Cardiac fibroblast (primary cell): ENCODE results near the gene MEIOSIN.

Source experiments
- DNase-seq, 2 donors: peaks; one replicate each; pipeline versions ENCODE4 v3.0.0 to v3.0.0-alpha.2; 2010; ENCODE audit warnings: low read depth in 2 of 2
- H3K4me3 ChIP-seq, 2 donors: replicated peaks in 1 of 2; 1 replicate in 1 of 2; 2 replicates in 1 of 2; pipeline ENCODE4 v1.5.1; 2011; ENCODE audit warnings: low read depth in 2 of 2, low read length in 2 of 2, mild to moderate bottlenecking in 2 of 2, moderate library complexity in 1 of 2
- TF ChIP-seq, protein P1 (sequence below): IDR thresholded peaks from one replicate; pipeline ENCODE4 v1.5.1; 2011; ENCODE audit warnings: low read depth, mild to moderate bottlenecking, low read length, inconsistent platforms

The MEIOSIN gene

GRCh38 chr19:45804959-45805230, 71.7 kb downstream of the MEIOSIN start:
- TF ChIP-seq, protein P1, sequence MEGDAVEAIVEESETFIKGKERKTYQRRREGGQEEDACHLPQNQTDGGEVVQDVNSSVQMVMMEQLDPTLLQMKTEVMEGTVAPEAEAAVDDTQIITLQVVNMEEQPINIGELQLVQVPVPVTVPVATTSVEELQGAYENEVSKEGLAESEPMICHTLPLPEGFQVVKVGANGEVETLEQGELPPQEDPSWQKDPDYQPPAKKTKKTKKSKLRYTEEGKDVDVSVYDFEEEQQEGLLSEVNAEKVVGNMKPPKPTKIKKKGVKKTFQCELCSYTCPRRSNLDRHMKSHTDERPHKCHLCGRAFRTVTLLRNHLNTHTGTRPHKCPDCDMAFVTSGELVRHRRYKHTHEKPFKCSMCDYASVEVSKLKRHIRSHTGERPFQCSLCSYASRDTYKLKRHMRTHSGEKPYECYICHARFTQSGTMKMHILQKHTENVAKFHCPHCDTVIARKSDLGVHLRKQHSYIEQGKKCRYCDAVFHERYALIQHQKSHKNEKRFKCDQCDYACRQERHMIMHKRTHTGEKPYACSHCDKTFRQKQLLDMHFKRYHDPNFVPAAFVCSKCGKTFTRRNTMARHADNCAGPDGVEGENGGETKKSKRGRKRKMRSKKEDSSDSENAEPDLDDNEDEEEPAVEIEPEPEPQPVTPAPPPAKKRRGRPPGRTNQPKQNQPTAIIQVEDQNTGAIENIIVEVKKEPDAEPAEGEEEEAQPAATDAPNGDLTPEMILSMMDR: no peak
- no peak overlapping the region for H3K4me3 ChIP-seq

DNA sequence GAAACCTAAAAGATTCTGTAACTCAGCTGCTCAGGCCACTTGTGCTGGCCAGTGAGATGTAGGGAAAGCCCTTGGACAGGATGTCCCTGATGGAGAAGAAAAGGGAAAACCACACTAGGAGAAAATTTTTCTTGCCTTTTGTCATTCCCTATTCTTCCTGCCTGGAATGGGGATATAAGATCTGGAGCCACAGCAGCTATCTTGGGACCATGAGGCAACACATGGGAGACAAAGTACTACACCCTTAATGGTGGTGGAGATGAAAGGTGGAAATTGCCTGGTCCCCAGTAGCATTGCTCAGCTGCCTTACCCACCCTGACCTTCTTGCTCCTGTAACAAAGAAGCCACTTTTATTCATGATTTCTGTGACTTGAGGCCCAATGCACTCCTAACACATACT, 72.5 kb downstream of the MEIOSIN start:
- TF ChIP-seq, protein P1: no peak
- no peak overlapping the region for H3K4me3 ChIP-seq
- DNase-seq: no peak

More at GRCh38 chr19:45804959-45805230, 71.7 kb downstream of the MEIOSIN start:
- no peak for DNase-seq

DNA sequence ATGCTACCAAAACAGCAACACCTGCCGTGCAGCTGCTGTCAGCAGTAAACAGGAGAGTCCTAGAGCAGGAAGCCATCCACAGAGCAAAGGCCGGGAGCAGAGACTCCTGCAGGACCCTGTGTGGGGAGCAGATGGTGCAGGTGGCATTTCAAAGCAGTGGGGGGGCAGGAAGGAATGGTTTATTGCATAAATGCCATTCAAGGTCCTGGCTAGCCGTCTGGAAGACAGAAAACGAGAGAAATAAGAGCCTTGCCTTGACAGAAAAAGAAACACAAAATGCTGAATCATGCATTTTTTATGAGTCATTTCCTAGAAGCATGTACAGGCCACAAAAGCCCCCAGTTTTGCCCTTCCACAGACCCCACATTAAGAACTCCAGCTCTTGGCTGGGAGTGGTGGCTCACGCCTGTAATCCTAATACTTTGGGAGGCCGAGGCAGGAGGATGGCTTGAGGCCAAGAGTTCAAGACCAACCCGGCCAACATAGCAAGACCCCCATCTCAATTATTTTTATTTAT, 76.5 kb downstream of the MEIOSIN start:
- peak; percentile 74 to 81 for DNase-seq
- TF ChIP-seq, protein P1: no peak
- H3K4me3 ChIP-seq: no peak overlapping the region

DNA sequence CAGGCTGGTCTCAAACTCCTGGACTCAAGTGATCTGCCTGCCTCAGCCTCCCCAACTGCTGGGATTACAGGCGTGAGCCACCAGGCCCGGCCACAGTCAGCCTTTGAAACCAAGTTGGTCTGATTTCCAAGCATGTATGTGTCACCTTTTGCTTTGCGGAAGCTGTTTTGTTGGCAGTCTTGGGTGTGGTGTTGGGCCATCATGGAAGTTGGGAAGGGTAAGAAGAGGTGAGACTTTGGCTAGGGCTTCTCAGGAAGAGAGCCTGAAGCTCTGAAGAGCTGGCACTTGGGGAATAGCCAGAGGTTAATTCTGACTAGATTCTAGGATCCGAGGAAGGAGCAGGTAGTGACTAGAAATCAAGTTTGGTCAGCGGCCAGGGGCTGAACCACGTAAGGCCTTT, 79.1 kb downstream of the MEIOSIN start:
- H3K4me3 ChIP-seq: no peak overlapping the region
- TF ChIP-seq, protein P1: no peak
- no peak for DNase-seq
